Progenitor cell of endocrine pancreas (in vitro differentiated cells): ENCODE measurements around the gene LTBP3. TPM values are rescaled to one million over a fixed set of nuclear protein-coding genes. Genes with fewer than 3 reads are reported as not detected.

Experiments used
- DNase-seq: peaks from one replicate; pipeline ENCODE4 v3.0.0; 2021; ENCODE audit warnings: low spot score; ENCODE audit not compliant: unreplicated experiment
- H3K27ac Mint-ChIP-seq: 2 replicates; pipeline ENCODE4 v1.8.0; 2021; ENCODE audit warnings: mild to moderate bottlenecking, moderate library complexity, mixed read lengths
- H3K27me3 Mint-ChIP-seq: 2 replicates; pipeline ENCODE4 v1.8.0; 2021; ENCODE audit warnings: mixed read lengths
- H3K36me3 Mint-ChIP-seq: 2 replicates; pipeline ENCODE4 v1.8.0; 2022; ENCODE audit warnings: mixed read lengths; ENCODE audit not compliant: insufficient read depth
- H3K4me1 Mint-ChIP-seq: 2 replicates; pipeline ENCODE4 v1.8.0; 2021; ENCODE audit warnings: low read depth, mixed read lengths
- H3K4me3 Mint-ChIP-seq: 2 replicates; pipeline ENCODE4 v1.8.0; 2021; ENCODE audit warnings: low read depth, mild to moderate bottlenecking, moderate library complexity, mixed read lengths
- H3K9me3 Mint-ChIP-seq: 2 replicates; pipeline ENCODE4 v1.8.0; 2021; ENCODE audit warnings: low read depth, mixed read lengths
- CTCF ChIP-seq: fragments of 200-600 bp; sonication (generic); IDR thresholded peaks from one replicate; pipeline ENCODE4 v1.5.0; 2021; ENCODE audit warnings: antibody characterized with exemption, mild to moderate bottlenecking; ENCODE audit not compliant: unreplicated experiment
- total RNA-seq: library from RNA; stranded (reverse); gene quantifications from 2 replicates; pipeline ENCODE4 v1.2.1, GENCODE V29; 2021

The LTBP3 gene
- total RNA-seq, 1 donor from 2014 or later, result 55.3 TPM

GRCh38 chr11:65538232-65538914, 19.8 kb downstream of the LTBP3 start:
- no peak overlapping the region for H3K4me3 Mint-ChIP-seq
- no peak overlapping the region for H3K27ac Mint-ChIP-seq
- no peaks in the 10 kb centered on the region for H3K9me3 Mint-ChIP-seq
- peaks cover 2% of the 10 kb centered on the region for H3K4me1 Mint-ChIP-seq
- no peak for DNase-seq
- H3K27me3 Mint-ChIP-seq, result peaks cover 37% of the 10 kb centered on the region
- TF ChIP-seq CTCF, result no peak
- peaks cover 22% of the 10 kb centered on the region for H3K36me3 Mint-ChIP-seq

- no peak overlapping the region for H3K4me3 Mint-ChIP-seq
- H3K9me3 Mint-ChIP-seq, result no peaks in the 10 kb centered on the region
- no peak for TF ChIP-seq CTCF
- peaks cover 34% of the 10 kb centered on the region for H3K27me3 Mint-ChIP-seq
- no peak overlapping the region for H3K27ac Mint-ChIP-seq
- H3K4me1 Mint-ChIP-seq, result peaks cover 2% of the 10 kb centered on the region
- no peak for DNase-seq
- peaks cover 22% of the 10 kb centered on the region for H3K36me3 Mint-ChIP-seq
Measured at GRCh38 chr11:65537620-65538231, 20.4 kb downstream of the LTBP3 start.

- no peak overlapping the region for H3K4me3 Mint-ChIP-seq
- peaks cover 2% of the 10 kb centered on the region for H3K4me1 Mint-ChIP-seq
- H3K36me3 Mint-ChIP-seq, result peaks cover 20% of the 10 kb centered on the region
- no peak overlapping the region for H3K27ac Mint-ChIP-seq
- TF ChIP-seq CTCF, result no peak
- no peak for DNase-seq
- H3K27me3 Mint-ChIP-seq, result peaks cover 32% of the 10 kb centered on the region
- no peaks in the 10 kb centered on the region for H3K9me3 Mint-ChIP-seq
Measured at GRCh38 chr11:65537296-65537597, 20.9 kb downstream of the LTBP3 start.

- Mint-ChIP-seq H3K27ac (no peak overlapping the region), H3K9me3 (no peaks in the 10 kb centered on the region), H3K4me1 (peaks cover 2% of the 10 kb centered on the region), H3K4me3 (no peak overlapping the region), H3K36me3 (peaks cover 20% of the 10 kb centered on the region), H3K27me3 (peaks cover 28% of the 10 kb centered on the region)
- no peak for TF ChIP-seq CTCF
- DNase-seq, result no peak
Measured at GRCh38 chr11:65536412-65537295, 21.5 kb downstream of the LTBP3 start.

- Mint-ChIP-seq H3K36me3 (peaks cover 26% of the 10 kb centered on the region), H3K4me3 (no peak overlapping the region), H3K4me1 (no peaks in the 10 kb centered on the region), H3K27me3 (peaks cover 22% of the 10 kb centered on the region), H3K27ac (no peak overlapping the region), H3K9me3 (no peaks in the 10 kb centered on the region)
- no peak for DNase-seq
- no peak for TF ChIP-seq CTCF
Measured at GRCh38 chr11:65535102-65535501, 23.1 kb downstream of the LTBP3 start.
